NCI-H446 treated with DMSO at 0.1 percent for 48 hours (cell line): ENCODE measurements around the gene IGSF11.
"Not testable (repeated sequence)": the region's sequence is repeated elsewhere in the genome, so short reads cannot be mapped to it uniquely, and the experiment has no call there.

Experiments
- DNase-seq: peaks from one replicate; lab custom pipeline; 2025; lab: John Stamatoyannopoulos, UW

IGSF11 gene, protein sequence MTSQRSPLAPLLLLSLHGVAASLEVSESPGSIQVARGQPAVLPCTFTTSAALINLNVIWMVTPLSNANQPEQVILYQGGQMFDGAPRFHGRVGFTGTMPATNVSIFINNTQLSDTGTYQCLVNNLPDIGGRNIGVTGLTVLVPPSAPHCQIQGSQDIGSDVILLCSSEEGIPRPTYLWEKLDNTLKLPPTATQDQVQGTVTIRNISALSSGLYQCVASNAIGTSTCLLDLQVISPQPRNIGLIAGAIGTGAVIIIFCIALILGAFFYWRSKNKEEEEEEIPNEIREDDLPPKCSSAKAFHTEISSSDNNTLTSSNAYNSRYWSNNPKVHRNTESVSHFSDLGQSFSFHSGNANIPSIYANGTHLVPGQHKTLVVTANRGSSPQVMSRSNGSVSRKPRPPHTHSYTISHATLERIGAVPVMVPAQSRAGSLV

DNA sequence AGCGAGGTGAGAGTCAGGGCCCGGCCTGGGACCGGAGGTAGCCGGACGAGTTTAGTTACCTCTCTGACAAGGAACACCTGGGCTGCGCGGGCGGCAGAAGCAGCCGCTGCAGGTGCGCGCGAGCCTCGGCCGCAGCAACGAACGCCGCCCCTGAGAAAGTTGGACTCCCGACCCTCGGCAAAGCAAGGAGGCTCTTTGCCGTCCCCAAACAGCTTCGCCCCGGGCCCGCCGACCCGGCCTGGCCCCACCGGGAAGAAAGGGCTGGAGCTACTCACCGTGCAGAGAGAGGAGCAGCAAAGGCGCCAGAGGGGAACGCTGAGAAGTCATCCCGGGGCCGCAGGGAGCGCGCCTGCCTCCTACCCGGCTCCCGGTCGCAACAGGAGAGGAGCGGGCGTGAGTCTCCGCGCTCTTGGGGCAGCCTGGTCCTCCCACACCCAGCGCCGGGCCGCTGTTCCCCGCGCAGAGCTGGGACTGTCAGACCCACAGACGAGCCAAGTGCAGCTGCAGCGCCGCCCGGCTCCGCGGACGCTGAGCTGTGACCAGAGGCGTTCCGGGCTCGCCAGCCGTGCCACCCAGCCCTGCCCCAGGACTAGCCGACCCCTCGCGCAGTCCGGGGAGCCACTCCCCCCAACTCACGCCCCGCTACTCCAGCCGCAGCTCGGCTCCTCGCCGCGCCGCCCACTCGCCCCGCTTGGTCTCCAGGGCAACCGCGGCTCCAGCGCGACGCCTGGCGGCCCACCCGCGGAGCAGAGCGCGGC is at the start of gene IGSF11:
TSS of gene IGSF11 (minus strand) at position 591 of the 758 bp plus-strand sequence. CDS start at position 327, 264 bp downstream.
- DNase-seq = peak; percentile 81

DNA sequence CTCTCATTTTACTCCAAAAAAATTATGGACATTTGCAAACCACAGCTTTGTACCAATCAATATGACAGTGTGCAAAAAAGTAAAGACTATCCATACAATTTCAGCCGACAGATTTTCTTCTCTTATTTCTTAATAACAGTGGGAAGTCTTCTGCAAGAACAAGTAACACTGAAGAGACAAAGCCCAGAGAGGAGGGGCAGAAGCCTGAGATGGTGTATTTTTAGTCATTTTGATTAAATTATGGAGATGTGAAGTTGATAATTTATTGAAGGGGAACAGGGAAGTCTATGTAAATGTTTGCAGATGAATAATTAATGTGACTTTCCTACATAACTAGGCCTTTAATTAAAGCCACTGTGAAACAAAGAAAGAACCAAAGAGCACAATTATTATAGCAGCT is 45.7 kb upstream of the IGSF11 start:
- DNase-seq = no peak

DNA sequence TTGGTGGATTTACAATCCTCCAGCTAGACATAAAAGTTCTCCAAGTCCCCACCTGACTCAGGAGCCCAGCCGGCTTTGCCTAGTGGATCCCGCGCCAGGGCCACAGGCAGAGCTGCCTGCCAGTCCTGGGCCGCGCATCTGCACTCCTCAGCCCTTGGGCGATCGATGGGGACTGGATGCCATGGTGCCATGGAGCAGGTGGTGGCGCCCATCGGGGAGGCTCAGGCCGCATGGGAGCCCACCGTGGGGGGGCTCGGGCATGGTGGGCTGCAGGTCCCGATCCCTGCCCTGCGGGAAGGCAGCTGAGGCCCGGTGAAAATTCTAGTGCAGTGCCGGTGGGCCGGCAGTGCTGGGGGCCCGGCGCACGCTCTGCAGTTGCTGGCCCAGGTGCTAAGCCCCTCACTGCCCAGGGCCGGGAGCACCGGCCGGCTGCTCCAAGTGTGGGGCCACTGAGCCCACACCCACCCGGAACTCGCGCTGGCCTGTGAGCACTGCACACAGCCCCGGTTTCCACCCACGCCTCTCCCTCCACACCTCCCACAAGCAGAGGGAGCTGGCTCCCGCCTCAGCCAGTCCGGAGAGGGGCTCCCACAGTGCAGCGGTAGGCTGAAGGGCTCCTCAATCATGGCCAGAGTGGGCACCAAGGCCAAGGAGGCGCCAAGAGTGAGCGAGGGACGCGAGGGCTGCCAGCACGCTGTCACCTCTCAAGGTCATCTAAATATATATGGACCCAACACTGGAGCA is 38.8 kb upstream of the IGSF11 start:
- no peak for DNase-seq

DNA sequence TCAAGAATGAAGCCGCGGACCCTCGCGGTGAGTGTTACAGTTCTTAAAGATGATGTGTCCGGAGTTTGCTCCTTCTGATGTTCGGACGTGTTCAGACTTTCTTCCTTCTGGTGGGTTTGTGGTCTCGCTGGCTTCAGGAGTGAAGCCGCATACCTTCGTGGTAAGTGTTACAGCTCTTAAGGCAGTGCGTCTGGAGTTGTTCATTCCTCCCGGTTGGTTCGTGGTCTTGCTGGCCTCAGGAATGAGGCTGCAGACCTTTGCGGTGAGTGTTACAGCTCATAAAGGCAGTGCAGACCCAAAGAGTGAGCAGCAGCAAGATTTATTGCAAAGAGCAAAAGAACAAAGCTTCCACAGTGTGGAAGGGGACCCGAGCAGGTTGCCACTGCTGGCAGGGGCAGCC is 37.8 kb upstream of the IGSF11 start:
- DNase-seq = not testable (repeated sequence)

GRCh38 chr3:119069725-119070124 is 35.1 kb upstream of the IGSF11 start:
- DNase-seq = no peak

DNA sequence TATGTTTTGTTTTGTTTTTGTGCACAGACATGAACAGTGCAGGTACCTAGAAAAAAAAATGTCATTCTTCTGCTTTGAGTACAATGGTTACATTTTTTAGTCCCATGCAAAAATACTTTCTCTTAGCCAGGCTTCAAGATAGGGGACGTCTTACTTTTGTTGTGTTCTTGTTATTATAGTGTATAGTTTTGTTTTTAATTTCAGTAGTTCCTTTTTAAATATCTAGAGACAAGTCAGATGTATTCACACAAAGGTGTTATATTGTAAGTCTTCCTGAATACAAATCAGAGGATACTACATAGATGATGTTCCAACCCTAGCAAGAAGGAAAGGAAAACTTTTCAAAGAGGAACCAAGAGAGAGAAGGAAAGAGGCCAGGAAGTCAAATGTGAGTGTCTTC is 28.8 kb upstream of the IGSF11 start:
- DNase-seq = no peak

GRCh38 chr3:119062892-119063291 is 28.2 kb upstream of the IGSF11 start:
- DNase-seq = no peak

- DNase-seq = no peak
Measured at GRCh38 chr3:119044593-119044992, 9.9 kb upstream of the IGSF11 start.

- no peak for DNase-seq
Measured at GRCh38 chr3:119042162-119042561, 7.5 kb upstream of the IGSF11 start.

DNA sequence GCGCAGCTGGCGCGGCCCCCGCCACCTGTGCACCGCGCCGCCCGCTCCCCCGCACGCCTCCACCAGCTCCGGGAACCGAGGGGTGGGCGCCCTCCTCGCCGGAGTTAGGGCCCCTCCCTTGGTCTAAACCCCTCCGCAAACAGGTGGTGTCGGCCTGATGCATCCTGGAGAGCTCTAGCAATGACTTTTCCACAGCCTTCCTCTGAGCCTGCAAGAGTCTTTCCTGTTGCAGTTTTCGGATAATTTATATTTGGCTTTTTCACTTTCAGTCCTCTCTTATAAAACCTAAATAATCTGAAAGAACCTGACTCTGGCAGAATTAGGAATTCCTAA is 334 bp upstream of the IGSF11 start:
- DNase-seq = no peak

GRCh38 chr3:119033393-119034255 is 1.0 kb downstream of the IGSF11 start:
- DNase-seq = no peak

GRCh38 chr3:119025171-119025795 is 9.4 kb downstream of the IGSF11 start:
- DNase-seq = peak; percentile 43

- DNase-seq = no peak
Measured at GRCh38 chr3:119019767-119020518, 14.7 kb downstream of the IGSF11 start.

- DNase-seq = peak; percentile 96
Measured at GRCh38 chr3:119018690-119019463, 15.8 kb downstream of the IGSF11 start.

DNA sequence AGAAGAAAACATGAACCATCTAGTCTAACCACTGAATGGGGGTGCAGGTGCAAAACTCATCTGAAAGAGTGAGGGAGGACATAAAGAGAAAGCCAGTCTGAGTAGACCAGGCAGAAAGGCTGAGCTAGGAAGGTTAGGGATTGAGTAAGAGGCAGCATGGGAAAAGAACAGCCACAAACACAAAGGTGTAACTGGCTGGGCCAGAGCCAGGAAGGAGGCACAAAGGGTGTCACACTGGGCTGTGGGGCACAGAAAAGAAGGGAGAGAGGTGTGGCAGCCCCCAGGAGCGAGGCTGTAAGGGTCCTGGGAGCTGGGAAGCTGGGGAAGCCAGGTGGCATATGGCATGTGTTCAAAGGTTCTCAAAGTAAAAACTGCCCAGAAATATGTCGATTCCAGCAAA is 18.7 kb downstream of the IGSF11 start:
- no peak for DNase-seq

- peak; percentile 98 for DNase-seq
Measured at GRCh38 chr3:119013951-119014350, 20.7 kb downstream of the IGSF11 start.

DNA sequence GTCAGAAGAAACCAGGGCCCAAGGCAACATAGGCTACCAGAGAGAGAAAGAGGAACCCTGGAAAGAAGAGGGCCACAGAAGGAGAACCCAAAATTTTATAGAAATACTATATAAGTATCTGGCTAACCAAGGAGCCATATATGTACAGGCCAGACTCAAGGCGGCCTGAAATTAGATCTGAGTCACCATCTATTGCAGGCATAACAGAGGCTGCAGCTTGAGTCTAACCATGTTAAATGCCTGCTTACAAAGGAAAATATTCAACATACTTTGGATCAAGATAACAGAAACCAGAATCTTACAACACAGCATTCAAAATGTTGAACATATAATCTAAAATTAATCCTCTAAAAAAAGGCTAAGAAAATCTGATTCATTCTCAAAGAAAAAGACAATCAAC is 23.1 kb downstream of the IGSF11 start:
- no peak for DNase-seq

- no peak for DNase-seq
Measured at GRCh38 chr3:118997190-118997589, 37.5 kb downstream of the IGSF11 start.

GRCh38 chr3:118991775-118992174 is 42.9 kb downstream of the IGSF11 start:
- DNase-seq = peak; percentile 56
